Measurements from ENCODE around the gene TYW5.

TYW5 gene

GRCh38 chr2:199973703-199974102 is 18.4 kb upstream of the TYW5 start:
- peak; percentile 60 for DNase-seq (ENCODE audit: low read depth)

DNA sequence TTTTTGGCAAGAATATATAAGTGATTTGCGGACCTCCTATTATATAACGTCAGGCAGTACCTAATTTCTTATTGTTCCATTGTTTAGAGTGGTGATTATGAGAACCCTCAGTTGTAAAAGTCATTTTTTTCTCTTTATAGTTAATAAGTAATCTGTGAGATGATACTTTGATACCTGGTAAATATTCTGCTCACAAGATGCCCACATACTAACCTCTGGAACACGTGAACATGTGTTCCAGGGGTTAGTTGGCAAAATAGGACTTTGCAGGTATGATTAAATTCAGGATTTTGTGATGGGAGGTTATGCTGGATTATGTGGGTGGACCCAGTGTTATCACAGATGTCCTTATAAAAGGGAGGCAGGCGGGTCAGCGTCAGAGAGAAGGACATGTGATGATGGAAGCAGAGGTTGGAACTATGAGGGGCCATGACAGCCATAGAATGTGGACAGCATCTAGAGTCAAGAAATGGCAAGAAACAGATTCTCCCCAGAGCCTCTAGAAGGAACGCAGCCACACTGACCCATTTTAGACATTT is 16.9 kb upstream of the TYW5 start:
- DNase-seq (ENCODE audit: low read depth), result no peak

GRCh38 chr2:199968126-199968525 is 12.8 kb upstream of the TYW5 start:
- DNase-seq (ENCODE audit: low read depth), result no peak

- no peak for DNase-seq (ENCODE audit: low read depth)
Observed at GRCh38 chr2:199966976-199967375, 11.7 kb upstream of the TYW5 start.

GRCh38 chr2:199966405-199966804 is 11.1 kb upstream of the TYW5 start:
- DNase-seq (ENCODE audit: low read depth), result no peak

DNA sequence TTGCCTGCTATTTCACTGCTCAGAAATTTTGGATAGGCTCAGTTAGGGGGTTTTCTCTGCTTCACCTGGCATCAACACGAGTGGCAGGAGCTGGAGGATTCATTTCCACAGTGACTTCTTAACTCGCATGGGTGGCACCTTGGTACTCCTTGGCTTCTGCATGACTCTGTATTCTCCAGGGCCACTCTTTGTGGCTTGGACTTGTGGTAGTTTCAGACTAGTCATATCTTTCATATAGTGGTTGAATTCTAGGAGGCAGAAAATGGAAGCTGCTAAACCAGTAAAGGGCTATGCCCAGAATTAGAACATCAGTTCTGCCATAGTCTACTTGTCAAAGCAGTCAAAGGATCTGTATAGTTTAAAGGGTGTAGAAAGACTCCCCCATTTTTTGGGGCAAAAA is 6.9 kb upstream of the TYW5 start:
- DNase-seq (ENCODE audit: low read depth), result no peak

GRCh38 chr2:199958014-199958413 is 2.7 kb upstream of the TYW5 start:
- no peak for DNase-seq (ENCODE audit: low read depth)

GRCh38 chr2:199956062-199956380 is 730 bp upstream of the TYW5 start:
- no peak for DNase-seq (ENCODE audit: low read depth)

- DNase-seq (ENCODE audit: low read depth), result no peak
Observed at GRCh38 chr2:199955007-199955338, 318 bp downstream of the TYW5 start.

DNA sequence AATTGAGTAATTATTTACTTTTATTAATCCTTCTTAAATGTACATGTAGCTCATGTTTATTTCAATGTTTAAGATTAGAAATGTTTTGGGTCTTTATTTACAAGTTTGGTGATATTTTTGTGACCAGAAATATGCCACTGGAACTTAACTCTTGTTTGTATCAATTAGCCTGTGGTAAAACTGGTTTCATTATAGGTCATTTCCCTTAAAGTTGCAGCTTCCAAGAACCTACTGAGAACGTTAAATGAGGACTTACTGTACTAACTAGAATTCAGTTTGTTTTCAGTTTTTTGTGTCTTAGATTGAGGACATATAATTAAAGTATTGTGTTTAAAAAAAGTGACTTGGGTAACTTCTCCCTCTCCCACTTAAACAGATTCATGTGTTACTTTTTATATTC is 4.3 kb downstream of the TYW5 start:
- no peak for DNase-seq (ENCODE audit: low read depth)

DNA sequence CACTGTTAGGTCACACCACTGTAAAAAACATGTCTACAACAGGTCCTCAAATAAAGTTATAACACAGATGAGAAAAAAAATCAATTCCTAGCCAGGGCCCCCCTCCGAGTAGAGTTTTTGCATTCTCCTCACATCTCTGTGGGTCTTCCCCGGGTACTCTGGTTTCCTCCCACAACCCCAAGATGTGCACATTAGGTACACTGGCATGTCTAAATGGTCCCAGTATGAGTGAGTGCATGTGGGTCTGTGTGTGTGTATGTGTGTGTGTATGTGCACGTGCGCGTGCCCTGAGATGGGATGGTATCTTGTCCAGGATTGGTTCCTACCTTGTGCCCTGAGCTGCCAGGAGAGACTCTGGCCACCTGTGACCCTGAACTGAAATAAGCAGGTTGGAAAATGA is 4.9 kb downstream of the TYW5 start:
- no peak for DNase-seq (ENCODE audit: low read depth)

GRCh38 chr2:199946836-199947235 is 8.5 kb downstream of the TYW5 start:
- DNase-seq (ENCODE audit: low read depth), result no peak

GRCh38 chr2:199946196-199946595 is 9.1 kb downstream of the TYW5 start:
- no peak for DNase-seq (ENCODE audit: low read depth)

DNA sequence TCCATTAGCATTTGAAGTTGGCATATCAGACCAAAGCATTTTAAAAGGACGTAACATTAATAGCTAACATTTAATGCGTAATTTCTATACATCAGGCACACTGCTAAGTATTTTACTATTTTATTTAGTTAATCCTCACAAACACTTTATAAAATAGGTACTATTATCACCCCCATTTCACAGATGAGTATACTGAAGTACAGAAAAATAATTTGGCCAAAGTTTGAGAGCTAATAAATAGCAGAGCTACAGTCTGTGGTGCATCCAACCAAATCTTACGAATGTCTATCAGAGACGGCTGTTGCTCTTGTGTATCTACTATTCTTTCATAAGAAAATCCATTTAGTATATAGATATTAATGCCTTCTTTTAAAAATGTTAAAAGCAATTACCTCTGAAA is 11.9 kb downstream of the TYW5 start:
- no peak for DNase-seq (ENCODE audit: low read depth)

DNA sequence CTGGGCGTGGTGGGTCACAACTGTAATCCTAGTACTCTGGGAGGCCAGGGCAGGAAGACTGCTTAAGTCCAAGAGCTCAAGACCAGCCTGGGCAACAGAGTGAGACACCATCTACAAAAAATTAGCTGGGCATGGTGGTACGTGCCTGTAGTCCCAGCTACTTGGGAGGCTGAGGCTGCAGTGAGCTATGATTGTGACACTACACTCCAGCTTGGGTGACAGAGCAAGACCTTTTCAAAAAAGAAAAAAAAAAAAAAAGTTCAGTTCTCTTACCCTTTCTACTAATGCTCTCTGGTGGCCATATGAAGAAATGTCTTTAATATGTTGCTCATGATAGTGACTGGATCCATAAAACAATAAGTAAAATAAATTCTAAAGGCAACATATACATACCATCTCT is 14.9 kb downstream of the TYW5 start:
- DNase-seq (ENCODE audit: low read depth), result peak; percentile 40

DNA sequence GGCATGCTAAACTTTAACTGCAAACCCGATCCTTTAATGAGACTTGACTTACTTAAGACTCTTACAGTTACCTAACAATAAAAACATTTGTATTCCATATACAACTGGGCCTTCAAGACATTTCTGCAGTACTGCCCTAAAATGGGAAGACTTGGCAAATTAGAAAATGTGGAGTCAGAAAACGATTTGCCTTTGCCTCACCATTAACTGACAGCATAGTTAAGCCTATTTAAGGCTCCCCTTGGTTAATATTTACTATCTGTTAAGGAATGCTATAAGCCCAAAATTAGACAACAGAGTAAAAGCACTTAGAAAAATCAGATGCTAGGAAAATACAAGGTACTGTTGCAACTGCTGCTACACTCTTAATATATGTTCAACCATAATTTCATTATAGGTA is 18.7 kb downstream of the TYW5 start:
- no peak for DNase-seq (ENCODE audit: low read depth)

GRCh38 chr2:199933466-199933865 is 21.8 kb downstream of the TYW5 start:
- DNase-seq (ENCODE audit: low read depth), result peak; percentile 24

GRCh38 chr2:199932312-199932855 is 22.9 kb downstream of the TYW5 start:
- no peak for DNase-seq (ENCODE audit: low read depth)

DNA sequence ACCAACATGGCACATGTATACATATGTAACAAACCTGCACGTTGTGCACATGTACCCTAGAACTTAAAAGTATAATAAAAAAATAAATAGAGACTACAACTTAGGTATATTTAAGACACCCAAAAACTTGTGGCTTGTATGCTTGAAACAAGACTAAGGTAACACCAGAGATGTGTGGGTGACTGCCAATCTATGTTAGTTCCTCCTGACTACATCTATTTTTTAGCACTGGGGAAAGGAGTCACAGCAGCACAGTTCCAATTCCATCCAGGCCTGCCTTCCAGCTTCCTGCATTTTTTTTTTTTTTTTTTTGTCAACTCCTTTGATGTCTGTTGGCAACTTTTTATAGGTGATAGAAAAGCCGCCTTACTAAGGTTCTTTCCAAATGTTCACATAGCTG is 26.0 kb downstream of the TYW5 start:
- DNase-seq (ENCODE audit: low read depth), result no peak

GRCh38 chr2:199928626-199929025 is 26.7 kb downstream of the TYW5 start:
- DNase-seq (ENCODE audit: low read depth), result peak; percentile 45

GRCh38 chr2:199928226-199928625 is 27.1 kb downstream of the TYW5 start:
- no peak for DNase-seq (ENCODE audit: low read depth)

- DNase-seq (ENCODE audit: low read depth), result no peak
Observed at GRCh38 chr2:199926806-199927205, 28.5 kb downstream of the TYW5 start.

GRCh38 chr2:199923924-199924323 is 31.4 kb downstream of the TYW5 start:
- DNase-seq (ENCODE audit: low read depth), result no peak

GRCh38 chr2:199922856-199923255 is 32.4 kb downstream of the TYW5 start:
- DNase-seq (ENCODE audit: low read depth), result peak; percentile 40

DNA sequence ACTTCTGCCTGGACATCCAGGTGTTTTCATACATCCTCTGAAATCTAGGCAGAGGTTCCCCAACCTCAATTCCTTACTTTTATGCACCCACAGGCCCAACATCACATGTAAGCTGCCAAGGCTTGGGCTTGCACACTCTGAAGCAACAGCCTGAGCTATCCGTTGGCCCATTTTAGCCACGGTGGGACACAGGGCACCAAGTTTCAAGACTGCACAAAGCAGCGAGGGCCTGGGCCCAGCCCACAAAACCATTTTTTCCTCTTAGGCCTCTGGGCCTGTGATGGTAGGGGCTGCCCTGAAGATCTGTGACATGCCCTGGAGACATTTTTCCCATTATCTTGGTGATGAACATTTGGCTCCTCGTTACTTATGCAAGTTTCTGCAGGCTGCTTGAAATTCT is 38.3 kb downstream of the TYW5 start:
- no peak for DNase-seq (ENCODE audit: low read depth)
